ENCODE data around the gene VWA3B.

DNA sequence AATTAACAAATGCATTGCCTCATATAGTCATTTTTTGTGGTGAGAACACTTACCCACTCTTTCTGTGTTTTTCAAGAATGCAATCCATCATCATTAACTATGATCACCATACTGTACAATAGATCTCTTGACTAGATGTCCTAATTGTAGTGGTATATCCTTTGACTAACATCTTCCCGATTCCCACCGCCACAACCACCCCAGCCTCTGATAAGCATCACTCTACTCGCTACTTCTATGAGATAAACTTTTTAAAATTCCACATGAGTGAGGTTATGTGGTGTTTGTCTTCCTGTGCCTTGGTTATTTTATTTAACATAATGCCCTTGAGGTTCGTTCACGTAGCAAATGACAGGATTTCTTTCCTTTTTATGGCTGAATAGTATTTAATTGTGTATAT, 6.6 kb downstream of the VWA3B start:
- TF ChIP-seq EZH2 (IDR thresholded peaks at IDR 0.05; ENCODE audit: low read length) (no peak), CTCF (optimal IDR thresholded peaks at IDR 0.05 in 1 of 3, IDR thresholded peaks at IDR 0.05 in 1 of 3, conservative IDR thresholded peaks at IDR 0.05 in 1 of 3; ENCODE audit: extremely low read depth in 1 of 3, insufficient read depth in 2 of 3, low read length in 3 of 3) (no peak)

All from keratinocyte (primary cell).